ENCODE results near the gene S100A7. TPM values are rescaled to one million over a fixed set of nuclear protein-coding genes. Genes with fewer than 3 reads are reported as not detected.
A peak's percentile ranks its signal among the peaks of the same experiment; 100 is the strongest.
"Not testable (repeated sequence)": the region's sequence is repeated elsewhere in the genome, so short reads cannot be mapped to it uniquely, and the experiment has no call there.

The S100A7 gene
- total and polyA plus RNA-seq, 2 of the 8 experiments (the other 6 are each of a cell fraction or from before 2014, with no cell fraction given): not detected

DNA sequence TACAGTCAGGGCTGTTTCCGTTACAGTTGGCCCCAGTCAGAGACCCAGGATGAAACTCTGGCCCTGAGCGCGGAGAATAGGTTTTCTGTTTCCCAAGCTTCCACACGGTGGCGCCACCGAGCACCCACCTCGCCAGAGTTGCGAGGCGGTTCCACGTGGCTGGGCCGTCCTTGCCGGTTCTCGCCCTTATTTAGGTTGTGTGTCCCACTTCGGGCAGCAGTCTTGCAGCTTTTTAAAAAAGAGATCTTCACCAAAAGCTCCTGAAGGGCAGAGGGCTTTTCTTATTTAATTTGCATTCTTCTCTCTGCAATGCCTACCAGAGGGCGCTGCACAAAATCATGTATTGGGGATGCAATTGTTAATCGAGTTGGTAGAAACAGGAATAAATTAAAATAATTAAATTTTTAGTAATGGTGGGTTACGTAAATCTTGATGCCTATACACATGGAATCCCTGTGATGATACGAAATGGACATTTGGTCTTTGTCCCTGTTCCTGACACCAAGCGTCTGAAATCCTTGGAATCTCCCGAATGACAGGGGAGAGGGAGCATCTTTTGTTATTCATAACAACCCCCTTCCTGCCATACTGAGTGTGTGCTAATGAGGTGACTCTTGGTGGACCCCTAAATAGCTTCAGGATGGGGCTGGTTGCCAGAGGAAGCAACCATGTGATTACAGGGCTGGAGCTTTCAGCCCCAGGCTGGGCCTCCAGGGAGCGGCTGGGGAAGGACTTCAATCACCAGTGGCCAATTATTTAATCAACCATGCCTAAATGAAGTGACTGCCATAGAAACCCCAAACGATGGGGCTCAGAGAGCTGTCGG is 5.6 kb upstream of the S100A7 start (continued):
- TF ChIP-seq, protein P1, sequence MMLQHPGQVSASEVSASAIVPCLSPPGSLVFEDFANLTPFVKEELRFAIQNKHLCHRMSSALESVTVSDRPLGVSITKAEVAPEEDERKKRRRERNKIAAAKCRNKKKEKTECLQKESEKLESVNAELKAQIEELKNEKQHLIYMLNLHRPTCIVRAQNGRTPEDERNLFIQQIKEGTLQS (IDR thresholded peaks at IDR 0.05; ENCODE audit: insufficient read depth, low read depth, low read length): no peak
- no peak for TF ChIP-seq FOSL1 (IDR thresholded peaks at IDR 0.05; ENCODE audit: insufficient read depth, low read depth, low read length)
- TF ChIP-seq CREB1 (IDR thresholded peaks at IDR 0.05): no peak
- TF ChIP-seq HDAC2 (IDR thresholded peaks at IDR 0.05; ENCODE audit: borderline replicate concordance in 1 of 2, low read depth in 2 of 2, low read length in 2 of 2): peak in 1 of 2 experiments; percentile 56; a peak in 1 of 4 replicates
- TF ChIP-seq KDM1A (IDR thresholded peaks at IDR 0.05; ENCODE audit: borderline replicate concordance, low read length): no peak

DNA sequence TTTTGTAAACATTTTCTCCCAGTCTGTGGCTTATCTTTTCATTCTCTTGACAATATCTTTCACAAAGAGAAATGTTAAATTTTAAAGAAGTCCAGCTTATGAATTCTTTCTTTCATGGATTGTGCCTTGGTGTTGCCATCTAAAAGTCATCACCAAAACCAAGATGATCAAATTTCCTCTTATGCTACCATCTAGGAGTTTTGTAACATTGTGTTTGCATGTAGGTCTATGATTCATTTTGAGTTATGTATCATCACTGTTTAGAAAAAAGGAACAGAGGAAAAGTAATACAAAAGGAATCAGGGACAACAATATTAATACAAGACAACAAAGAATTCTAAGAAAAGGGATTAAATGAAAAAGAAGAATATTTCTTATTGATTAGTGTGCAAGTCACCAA is 2.3 kb upstream of the S100A7 start:
- H4K91ac ChIP-seq (replicated peaks; ENCODE audit: insufficient read length, low read length); H3K4me3 ChIP-seq (ENCODE audit: extremely low read depth in 1 of 4, insufficient read depth in 2 of 4, low read depth in 3 of 4, low read length in 4 of 4); H3K79me2 ChIP-seq (ENCODE audit: control insufficient read depth in 1 of 2, insufficient read depth in 2 of 2, low read length in 2 of 2); H2BK15ac ChIP-seq (ENCODE audit: low read length); H3K23ac ChIP-seq (ENCODE audit: insufficient read length); H2BK20ac ChIP-seq (ENCODE audit: low read length); H3K4ac ChIP-seq (replicated peaks; ENCODE audit: insufficient read length, low read depth, low read length); H4K5ac ChIP-seq (ENCODE audit: insufficient read length, low read depth, low read length); H3K4me1 ChIP-seq (replicated peaks in 1 of 4; ENCODE audit: control insufficient read depth in 3 of 4, insufficient read depth in 4 of 4, low read length in 3 of 4); FAIRE-seq; H3K18ac ChIP-seq (ENCODE audit: extremely low read depth, low read length); H3K9ac ChIP-seq (replicated peaks in 1 of 4; ENCODE audit: extremely low read depth in 1 of 4, low read depth in 3 of 4, low read length in 3 of 4); H2AFZ ChIP-seq (ENCODE audit: low read length); H3K27ac ChIP-seq (ENCODE audit: low read depth, low read length); H4K8ac ChIP-seq (ENCODE audit: extremely low read depth, insufficient read depth, low read length); H3K14ac ChIP-seq (ENCODE audit: insufficient read length); H2AK5ac ChIP-seq (ENCODE audit: low read depth, low read length); H2BK120ac ChIP-seq (replicated peaks; ENCODE audit: low read depth, low read length); H3K79me1 ChIP-seq (ENCODE audit: low read depth, low read length); CTCF ChIA-PET (ENCODE audit: partially characterized antibody); H3K36me3 ChIP-seq (ENCODE audit: control insufficient read depth in 2 of 4, insufficient read depth in 4 of 4, low read length in 3 of 4); DNase-seq (ENCODE audit: low read depth in 1 of 2, low spot score in 2 of 2); H2BK12ac ChIP-seq (ENCODE audit: low read depth, low read length); H3K4me2 ChIP-seq (ENCODE audit: insufficient read depth in 1 of 2, low read depth in 2 of 2, low read length in 2 of 2); H3K27me3 ChIP-seq (replicated peaks in 1 of 4; ENCODE audit: control insufficient read depth in 3 of 4, extremely low read depth in 1 of 4, insufficient read depth in 3 of 4, low read length in 3 of 4); H3K56ac ChIP-seq (replicated peaks; ENCODE audit: insufficient read length, low read depth, low read length); H3K23me2 ChIP-seq (ENCODE audit: low read depth, low read length); H4K20me1 ChIP-seq (replicated peaks in 1 of 2; ENCODE audit: control insufficient read depth in 1 of 2, insufficient read depth in 2 of 2, low read length in 2 of 2); H2BK5ac ChIP-seq (ENCODE audit: low read depth, low read length); POLR2A ChIA-PET (ENCODE audit: partially characterized antibody); H3K9me3 ChIP-seq (ENCODE audit: insufficient read depth in 2 of 2, low read depth in 1 of 2, low read length in 1 of 2): not testable (repeated sequence)

Data from H1 (cell line).